Measurements from ENCODE around the gene HRAS.

DNA sequence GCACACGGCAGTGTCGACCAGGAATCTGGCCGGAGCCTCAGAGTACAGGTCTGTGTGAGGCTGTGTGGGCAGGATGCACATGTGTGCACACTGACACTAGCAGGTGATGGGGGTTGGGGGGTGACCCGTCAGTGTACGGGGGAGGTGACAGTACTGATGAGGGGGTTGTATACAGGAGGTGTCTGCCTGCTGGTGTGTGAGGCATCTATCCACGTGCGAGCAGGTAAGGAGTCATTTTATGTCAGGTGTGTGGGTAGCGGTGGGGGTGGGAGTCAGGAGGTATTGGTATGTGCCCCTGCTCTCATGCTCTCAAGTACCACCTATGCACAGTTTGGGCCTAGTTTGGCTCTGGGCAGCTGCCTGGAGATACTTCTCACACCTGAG, 36.4 kb upstream of the HRAS start:
- TF ChIP-seq CBX5 (IDR thresholded peaks at IDR 0.05; ENCODE audit: low read depth, low read length) = no peak
- TF ChIP-seq, protein P1, sequence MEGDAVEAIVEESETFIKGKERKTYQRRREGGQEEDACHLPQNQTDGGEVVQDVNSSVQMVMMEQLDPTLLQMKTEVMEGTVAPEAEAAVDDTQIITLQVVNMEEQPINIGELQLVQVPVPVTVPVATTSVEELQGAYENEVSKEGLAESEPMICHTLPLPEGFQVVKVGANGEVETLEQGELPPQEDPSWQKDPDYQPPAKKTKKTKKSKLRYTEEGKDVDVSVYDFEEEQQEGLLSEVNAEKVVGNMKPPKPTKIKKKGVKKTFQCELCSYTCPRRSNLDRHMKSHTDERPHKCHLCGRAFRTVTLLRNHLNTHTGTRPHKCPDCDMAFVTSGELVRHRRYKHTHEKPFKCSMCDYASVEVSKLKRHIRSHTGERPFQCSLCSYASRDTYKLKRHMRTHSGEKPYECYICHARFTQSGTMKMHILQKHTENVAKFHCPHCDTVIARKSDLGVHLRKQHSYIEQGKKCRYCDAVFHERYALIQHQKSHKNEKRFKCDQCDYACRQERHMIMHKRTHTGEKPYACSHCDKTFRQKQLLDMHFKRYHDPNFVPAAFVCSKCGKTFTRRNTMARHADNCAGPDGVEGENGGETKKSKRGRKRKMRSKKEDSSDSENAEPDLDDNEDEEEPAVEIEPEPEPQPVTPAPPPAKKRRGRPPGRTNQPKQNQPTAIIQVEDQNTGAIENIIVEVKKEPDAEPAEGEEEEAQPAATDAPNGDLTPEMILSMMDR (IDR thresholded peaks at IDR 0.05; ENCODE audit: control extremely low read depth in 1 of 3, insufficient read depth in 1 of 3, low read depth in 1 of 3, low read length in 3 of 3) = no peak

Measured in H1 (cell line).